ENCODE results near the gene SPRN.

Gene SPRN

GRCh38 chr10:133405844-133406527 is 18.4 kb downstream of the SPRN start:
- no peak for DNase-seq (ENCODE audit: low read depth)

- no peak for DNase-seq (ENCODE audit: low read depth)
These were observed 19.2 kb downstream of the SPRN start for GRCh38 chr10:133405272-133405671.

- DNase-seq (ENCODE audit: low read depth): no peak
These were observed 20.6 kb downstream of the SPRN start for GRCh38 chr10:133403784-133404183.

GRCh38 chr10:133403359-133403758 is 21.1 kb downstream of the SPRN start:
- DNase-seq (ENCODE audit: low read depth): no peak

- DNase-seq (ENCODE audit: low read depth): no peak
These were observed 22.3 kb downstream of the SPRN start for GRCh38 chr10:133401981-133402725.

- no peak for DNase-seq (ENCODE audit: low read depth)
These were observed 22.9 kb downstream of the SPRN start for GRCh38 chr10:133401500-133401899.

GRCh38 chr10:133400624-133401424 is 23.6 kb downstream of the SPRN start:
- DNase-seq (ENCODE audit: low read depth): no peak

- DNase-seq (ENCODE audit: low read depth): no peak
These were observed 25.3 kb downstream of the SPRN start for GRCh38 chr10:133399123-133399601.

GRCh38 chr10:133397938-133398337 is 26.5 kb downstream of the SPRN start:
- no peak for DNase-seq (ENCODE audit: low read depth)

GRCh38 chr10:133396035-133396624 is 28.3 kb downstream of the SPRN start:
- DNase-seq (ENCODE audit: low read depth): no peak

GRCh38 chr10:133394801-133395221 is 29.6 kb downstream of the SPRN start:
- no peak for DNase-seq (ENCODE audit: low read depth)

GRCh38 chr10:133394064-133394663 is 30.3 kb downstream of the SPRN start, which contains the start of gene MTG1:
MTG1 (plus strand) TSS chr10:133394157; CDS start chr10:133394221, 64 bp downstream.
- peak; percentile 93 for DNase-seq (ENCODE audit: low read depth)

- DNase-seq (ENCODE audit: low read depth): no peak
These were observed 30.9 kb downstream of the SPRN start for GRCh38 chr10:133393401-133394063.

GRCh38 chr10:133391761-133392518 is 32.5 kb downstream of the SPRN start:
- no peak for DNase-seq (ENCODE audit: low read depth)

GRCh38 chr10:133391249-133391635 is 33.2 kb downstream of the SPRN start:
- no peak for DNase-seq (ENCODE audit: low read depth)

- DNase-seq (ENCODE audit: low read depth): no peak
These were observed 33.7 kb downstream of the SPRN start for GRCh38 chr10:133390597-133391248.

GRCh38 chr10:133388973-133389818 is 35.2 kb downstream of the SPRN start:
- no peak for DNase-seq (ENCODE audit: low read depth)

GRCh38 chr10:133388236-133388972 is 36.0 kb downstream of the SPRN start:
- DNase-seq (ENCODE audit: low read depth): no peak

All from activated T-cell treated with anti-CD3 and anti-CD28 coated beads for 24 hours (primary cell).